ENCODE data around the gene NLRP4.

Gene NLRP4

GRCh38 chr19:55836340-55836739, at the start of gene NLRP4:
Gene NLRP4 (plus strand): TSS chr19:55836540. CDS start chr19:55852081, 15,541 bp downstream.
- no peak for DNase-seq

GRCh38 chr19:55795021-55795420, 41.3 kb upstream of the NLRP4 start:
- DNase-seq = no peak

GRCh38 chr19:55801416-55801815, 34.9 kb upstream of the NLRP4 start:
- no peak for DNase-seq

- DNase-seq = no peak
Observed at GRCh38 chr19:55802281-55802680, 34.1 kb upstream of the NLRP4 start.

GRCh38 chr19:55809381-55810058, 26.8 kb upstream of the NLRP4 start:
- DNase-seq = peak; percentile 4

GRCh38 chr19:55811340-55811739, 25.0 kb upstream of the NLRP4 start:
- no peak for DNase-seq

- DNase-seq = no peak
Observed at GRCh38 chr19:55812449-55812848, 23.9 kb upstream of the NLRP4 start.

GRCh38 chr19:55813906-55814305, 22.4 kb upstream of the NLRP4 start:
- DNase-seq = no peak

GRCh38 chr19:55820037-55820436, 16.3 kb upstream of the NLRP4 start:
- DNase-seq = no peak

GRCh38 chr19:55830656-55831055, 5.7 kb upstream of the NLRP4 start:
- DNase-seq = no peak

- no peak for DNase-seq
Observed at GRCh38 chr19:55831846-55832245, 4.5 kb upstream of the NLRP4 start, which contains the start of gene NLRP11. Gene NLRP11 (minus strand): TSS chr19:55831999. CDS start chr19:55818174, 13,825 bp downstream.

GRCh38 chr19:55832676-55833075, 3.7 kb upstream of the NLRP4 start:
- DNase-seq = no peak

GRCh38 chr19:55838251-55838650, 1.9 kb downstream of the NLRP4 start:
- DNase-seq = no peak

GRCh38 chr19:55838906-55839305, 2.6 kb downstream of the NLRP4 start:
- no peak for DNase-seq

GRCh38 chr19:55855160-55855559, 18.8 kb downstream of the NLRP4 start:
- no peak for DNase-seq

- DNase-seq = no peak
Observed at GRCh38 chr19:55857149-55857548, 20.8 kb downstream of the NLRP4 start.

GRCh38 chr19:55857974-55858373, 21.6 kb downstream of the NLRP4 start:
- no peak for DNase-seq

GRCh38 chr19:55858401-55858800, 22.1 kb downstream of the NLRP4 start:
- no peak for DNase-seq

- no peak for DNase-seq
Observed at GRCh38 chr19:55858969-55859368, 22.6 kb downstream of the NLRP4 start.

GRCh38 chr19:55866521-55866920, 30.2 kb downstream of the NLRP4 start:
- DNase-seq = no peak

GRCh38 chr19:55867101-55867500, 30.8 kb downstream of the NLRP4 start:
- DNase-seq = no peak

- DNase-seq = no peak
Observed at GRCh38 chr19:55870736-55871135, 34.4 kb downstream of the NLRP4 start.

GRCh38 chr19:55877211-55877610, 40.9 kb downstream of the NLRP4 start:
- DNase-seq = no peak

- no peak for DNase-seq
Observed at GRCh38 chr19:55882626-55883025, 46.3 kb downstream of the NLRP4 start.

GRCh38 chr19:55898911-55899310, 62.6 kb downstream of the NLRP4 start:
- no peak for DNase-seq
